IMR-90 (cell line): ENCODE measurements around the gene THRA. TPM values are rescaled to one million over a fixed set of nuclear protein-coding genes. Genes with fewer than 3 reads are reported as not detected.

Experiments
- ATAC-seq: fragments of 200-7000 bp; cut with Tn5 transposase; 2 replicates; pipeline ENCODE4 v1.9.1; 2020; ENCODE audit warnings: low read depth, mild to moderate bottlenecking, moderate library complexity
- BruUV-seq: library from RNA; stranded (reverse); fragments of 400-500 nt; replicated peaks from 2 replicates; lab custom pipeline; 2021; lab: Mats Ljungman, UMichigan
- CTCF ChIA-PET: fragments of 300-600 bp; formaldehyde crosslinking; extraction: SDS; loops from one replicate; lab custom pipeline; 2021; ENCODE audit warnings: antibody characterized with exemption; lab: Yijun Ruan, JAX
- POLR2A ChIA-PET: fragments of 300-600 bp; sonication (Branson Sonifier 250); formaldehyde crosslinking; loops from one replicate; lab custom pipeline; 2022; ENCODE audit warnings: antibody characterized with exemption; ENCODE audit not compliant: unreplicated experiment; lab: Charles Lee
- DNase-seq: peaks from one replicate; pipeline ENCODE4 v3.0.0; 2013
- H2AFZ ChIP-seq: replicated peaks from 2 replicates; pipeline ENCODE3; 2013; ENCODE audit warnings: low read length, mild to moderate bottlenecking; ENCODE audit not compliant: poor library complexity
- H2AK5ac ChIP-seq: 2 replicates; pipeline ENCODE4 v1.6.1; 2013; ENCODE audit warnings: low read depth, low read length, inconsistent platforms
- H2AK9ac ChIP-seq: replicated peaks from 2 replicates; pipeline ENCODE3; 2013; ENCODE audit warnings: mild to moderate bottlenecking, low read depth, low read length, moderate library complexity; ENCODE audit not compliant: poor library complexity
- H2BK120ac ChIP-seq: 2 replicates; pipeline ENCODE4 v1.6.1; 2013; ENCODE audit warnings: low read depth, low read length, inconsistent platforms
- H2BK15ac ChIP-seq: 3 replicates; pipeline ENCODE4 v1.6.1; 2013; ENCODE audit warnings: low read depth, low read length, inconsistent platforms
- H2BK20ac ChIP-seq: 2 replicates; pipeline ENCODE4 v1.6.1; 2013; ENCODE audit warnings: low read depth, mild to moderate bottlenecking, inconsistent platforms, low read length, moderate library complexity
- H2BK5ac ChIP-seq: 2 replicates; pipeline ENCODE4 v1.6.1; 2013; ENCODE audit warnings: mild to moderate bottlenecking, low read depth, low read length, inconsistent platforms; ENCODE audit not compliant: poor library complexity, severe bottlenecking
- H3K14ac ChIP-seq: replicated peaks from 2 replicates; pipeline ENCODE4 v1.6.1; 2013; ENCODE audit warnings: low read depth, low read length, inconsistent platforms
- H3K18ac ChIP-seq: 2 replicates; pipeline ENCODE4 v1.6.1; 2013; ENCODE audit warnings: low read depth, low read length, control low read depth
- H3K23ac ChIP-seq: 2 replicates; pipeline ENCODE4 v1.6.1; 2013; ENCODE audit warnings: low read depth, low read length, inconsistent platforms
- H3K27ac ChIP-seq: 2 replicates; pipeline ENCODE4 v1.5.1; 2013; ENCODE audit warnings: mild to moderate bottlenecking, control low read depth, low read length; ENCODE audit not compliant: insufficient read depth
- H3K27me3 ChIP-seq: 2 replicates; pipeline ENCODE4 v1.6.1; 2013; ENCODE audit warnings: low read length; ENCODE audit not compliant: control insufficient read depth, insufficient read depth
- H3K36me3 ChIP-seq: 2 replicates; pipeline ENCODE4 v1.6.1; 2013; ENCODE audit warnings: low read length, mixed read lengths; ENCODE audit not compliant: control insufficient read depth, insufficient read depth
- H3K4ac ChIP-seq: 2 replicates; pipeline ENCODE4 v1.6.1; 2013; ENCODE audit warnings: low read depth, low read length, inconsistent platforms
- H3K4me1 ChIP-seq: 2 replicates; pipeline ENCODE4 v1.6.1; 2013; ENCODE audit warnings: low read length, mixed read lengths; ENCODE audit not compliant: control insufficient read depth, insufficient read depth
- H3K4me2 ChIP-seq: 2 replicates; pipeline ENCODE4 v1.6.1; 2013; ENCODE audit warnings: low read depth, mild to moderate bottlenecking, control low read depth, low read length, moderate library complexity
- H3K4me3 ChIP-seq: 2 replicates; pipeline ENCODE4 v1.5.1; 2013; ENCODE audit warnings: low read depth, mild to moderate bottlenecking, control low read depth, low read length, moderate library complexity; ENCODE audit not compliant: insufficient read depth
- H3K56ac ChIP-seq: 2 replicates; pipeline ENCODE4 v1.6.1; 2013; ENCODE audit warnings: low read length, inconsistent platforms; ENCODE audit not compliant: insufficient read depth; ENCODE audit errors: extremely low read depth
- H3K79me1 ChIP-seq, 2 experiments: 2 replicates each; pipeline ENCODE4 v1.6.1; 2013; ENCODE audit warnings: low read length in 2 of 2, inconsistent platforms in 1 of 2, low read depth in 1 of 2
- H3K9ac ChIP-seq: 2 replicates; pipeline ENCODE4 v1.6.1; 2013; ENCODE audit warnings: low read depth, low read length, control low read depth
- H3K9me1 ChIP-seq: 2 replicates; pipeline ENCODE4 v1.6.1; 2013; ENCODE audit warnings: low read length, inconsistent platforms; ENCODE audit not compliant: insufficient read depth
- H3K9me3 ChIP-seq: 2 replicates; pipeline ENCODE4 v1.6.1; 2013; ENCODE audit warnings: low read length; ENCODE audit not compliant: control insufficient read depth, insufficient read depth
- H4K20me1 ChIP-seq: 2 replicates; pipeline ENCODE4 v1.6.1; 2013; ENCODE audit warnings: low read length, inconsistent platforms; ENCODE audit not compliant: insufficient read depth
- H4K5ac ChIP-seq: 2 replicates; pipeline ENCODE4 v1.6.1; 2013; ENCODE audit warnings: mild to moderate bottlenecking, low read depth, low read length, control low read depth
- H4K8ac ChIP-seq, 2 experiments: 2 replicates each; pipeline ENCODE4 v1.6.1; 2013; ENCODE audit warnings: low read depth in 2 of 2, low read length in 2 of 2, control low read depth in 1 of 2, inconsistent platforms in 1 of 2
- H4K91ac ChIP-seq: 2 replicates; pipeline ENCODE4 v1.6.1; 2013; ENCODE audit warnings: low read depth, low read length, inconsistent platforms; ENCODE audit not compliant: insufficient read depth
- BHLHE40 ChIP-seq: fragments of 150-350 bp; IDR thresholded peaks from 2 replicates; pipeline ENCODE4 v1.6.1; 2016; ENCODE audit warnings: mild to moderate bottlenecking, low read depth, low read length
- CEBPB ChIP-seq: IDR thresholded peaks from 2 replicates; pipeline ENCODE4 v1.6.1; 2012; ENCODE audit warnings: low read depth, low read length, improper control_type of control experiment
- CHD1 ChIP-seq: IDR thresholded peaks from 2 replicates; pipeline ENCODE4 v1.6.1; 2012; ENCODE audit warnings: low read depth, low read length, improper control_type of control experiment
- CTCF ChIP-seq: conservative IDR thresholded peaks from 2 replicates; pipeline ENCODE4 v1.5.1; 2012; ENCODE audit warnings: mild to moderate bottlenecking, low read depth, low read length, improper control_type of control experiment
- ELK1 ChIP-seq: fragments of 150-350 bp; IDR thresholded peaks from 2 replicates; pipeline ENCODE4 v1.6.1; 2016; ENCODE audit warnings: low read depth, mild to moderate bottlenecking, low read length, moderate library complexity, borderline replicate concordance
- FOS ChIP-seq: fragments of 150-350 bp; IDR thresholded peaks from 2 replicates; pipeline ENCODE4 v1.6.1; 2016; ENCODE audit warnings: low read depth, low read length
- MAFK ChIP-seq: IDR thresholded peaks from 2 replicates; pipeline ENCODE4 v1.6.1; 2012; ENCODE audit warnings: low read depth, low read length, improper control_type of control experiment
- MAZ ChIP-seq: IDR thresholded peaks from 2 replicates; pipeline ENCODE4 v1.6.1; 2012; ENCODE audit warnings: low read depth, mild to moderate bottlenecking, low read length, improper control_type of control experiment, moderate library complexity, borderline replicate concordance
- MXI1 ChIP-seq: IDR thresholded peaks from 2 replicates; pipeline ENCODE4 v1.6.1; 2012; ENCODE audit warnings: low read depth, mild to moderate bottlenecking, low read length, moderate library complexity, borderline replicate concordance
- NFE2L2 ChIP-seq: fragments of 150-350 bp; IDR thresholded peaks from 2 replicates; pipeline ENCODE4 v1.6.1; 2016; ENCODE audit warnings: low read depth, mild to moderate bottlenecking, low read length
- POLR2A ChIP-seq: IDR thresholded peaks from 2 replicates; pipeline ENCODE4 v1.6.1; 2012; ENCODE audit warnings: mild to moderate bottlenecking, low read depth, low read length
- RAD21 ChIP-seq: IDR thresholded peaks from 2 replicates; pipeline ENCODE4 v1.6.1; 2012; ENCODE audit warnings: low read length, improper control_type of control experiment
- RCOR1 ChIP-seq: IDR thresholded peaks from 2 replicates; pipeline ENCODE4 v1.6.1; 2012; ENCODE audit warnings: mild to moderate bottlenecking, low read length, improper control_type of control experiment; ENCODE audit not compliant: insufficient replicate concordance
- RFX5 ChIP-seq: IDR thresholded peaks from 2 replicates; pipeline ENCODE4 v1.8.0; 2012; ENCODE audit warnings: low read depth, mild to moderate bottlenecking, low read length, moderate library complexity
- SMC3 ChIP-seq: fragments of 150-350 bp; IDR thresholded peaks from 2 replicates; pipeline ENCODE4 v1.6.1; 2016; ENCODE audit warnings: low read depth, mild to moderate bottlenecking, antibody characterized with exemption, low read length, moderate library complexity
- USF2 ChIP-seq: fragments of 150-350 bp; IDR thresholded peaks from 2 replicates; pipeline ENCODE4 v1.6.1; 2017; ENCODE audit warnings: mild to moderate bottlenecking, antibody characterized with exemption, low read length, low read depth
- WGBS, 2 experiments: methylation state at CpG; one replicate each; pipeline versions ENCODE4 v1.1.5 to v1.1.7; 2013; ENCODE audit warnings: missing lambda C conversion rate in 2 of 2; ENCODE audit not compliant: insufficient read length in 1 of 2; ENCODE audit errors: extremely low coverage in 2 of 2; 5-methylcytosine and 5-hydroxymethylcytosine counted together
- dilution Hi-C: fragments of 300-500 bp; cut with HindIII; formaldehyde crosslinking; loops from one replicate; pipeline ENCODE4 v1.14.3; 2018; ENCODE audit warnings: low sequenced_read_pairs; ENCODE audit not compliant: unreplicated experiment
- in situ Hi-C: fragments of 300-500 bp; cut with MboI; formaldehyde crosslinking; loops from 3 replicates; pipeline ENCODE4 v1.14.3; 2019; ENCODE audit warnings: low sequenced_read_pairs, inconsistent platforms, mixed read lengths
- intact Hi-C: fragments of 100-400 bp; cut with micrococcal nuclease; formaldehyde crosslinking; loops from 2 replicates; pipeline ENCODE4 v1.10.0; 2022
- polyA plus RNA-seq, 3 experiments: library from polyadenylated mRNA; depleted of rRNA; stranded (reverse); fragments of >200 nt; gene quantifications; 2 replicates each; pipeline ENCODE4 v1.2.3, GENCODE V29; 2012; ENCODE audit warnings: low replicate concordance in 1 of 3
- total RNA-seq: library from RNA; depleted of rRNA; stranded (reverse); fragments of >200 nt; gene quantifications from 2 replicates; pipeline ENCODE4 v1.2.3, GENCODE V29; 2012

THRA gene
- total and polyA plus RNA-seq, 2 of the 4 experiments (the other 2 are of a cell fraction) = 22.0 to 23.4 TPM

- H3K79me1 ChIP-seq = peaks cover 8 to 18% of the 10 kb centered on the region in 2 experiments
- no peaks in the 10 kb centered on the region for H3K27me3 ChIP-seq
- H3K14ac ChIP-seq = no peak overlapping the region
- H2BK5ac ChIP-seq = no peak overlapping the region
- DNase-seq = no peak
- H3K4me3 ChIP-seq = no peak overlapping the region
- ChIA-PET POLR2A (no interaction called here), CTCF (no interaction called here)
- H3K4me1 ChIP-seq = peaks cover 6% of the 10 kb centered on the region
- H3K9me1 ChIP-seq = 0 out of 2 replicates have a peak, but pooled peaks cover 3% of the 10 kb centered on the region
- H3K9me3 ChIP-seq = no peaks in the 10 kb centered on the region
- H4K91ac ChIP-seq = no peak overlapping the region
- H2AFZ ChIP-seq = no peak overlapping the region
- 0 out of 2 replicates have a peak, but pooled peaks cover 4% of the 10 kb centered on the region for H4K20me1 ChIP-seq
- no TSS peak for BruUV-seq
- H3K4ac ChIP-seq = 0 out of 2 replicates have a peak overlapping the region, but pooled peaks have one; percentile 13
- no peak overlapping the region for H2BK15ac ChIP-seq
- intact Hi-C loops (no loop called here), in situ Hi-C loops (no loop called here), dilution Hi-C loops (no loop called here)
- peak overlapping the region; percentile 87 for H2AK9ac ChIP-seq
- no peak overlapping the region for H2BK120ac ChIP-seq
- peak overlapping the region; percentile 15; the same call in 1 of the 2 replicates for H2AK5ac ChIP-seq
- TF ChIP-seq RCOR1 (no peak), RFX5 (no peak), ELK1 (no peak), NFE2L2 (no peak), FOS (no peak), RAD21 (no peak), CEBPB (no peak), POLR2A (no peak), MAZ (no peak), SMC3 (no peak), USF2 (no peak), MXI1 (no peak), BHLHE40 (no peak), CTCF (no peak), MAFK (no peak), CHD1 (no peak)
- H3K36me3 ChIP-seq = no peaks in the 10 kb centered on the region
- no peak overlapping the region for H3K23ac ChIP-seq
- H3K18ac ChIP-seq = no peak overlapping the region
- no peak overlapping the region for H3K4me2 ChIP-seq
- H2BK20ac ChIP-seq = no peak overlapping the region
- no peak for ATAC-seq
- H3K27ac ChIP-seq = no peak overlapping the region
- H3K9ac ChIP-seq = no peak overlapping the region
- H3K56ac ChIP-seq = no peak overlapping the region
- H4K5ac ChIP-seq = no peak overlapping the region
- H4K8ac ChIP-seq = peak overlapping the region in 1 of 2 experiments; percentile 5; a peak in 1 of 4 replicates
- no CpG with 5 or more reads among the region's 1 CpG for WGBS, 2 experiments
These were observed 3.9 kb upstream of the THRA start for GRCh38 chr17:40058865-40059264.
